Mucosa of stomach (tissue), 1 donor: ENCODE data around the gene MDK.

ENCODE experiments used
- H3K27me3 ChIP-seq: one replicate; pipeline ENCODE4 v1.7.0; 2013; ENCODE audit warnings: mild to moderate bottlenecking, low read length; ENCODE audit not compliant: control insufficient read depth, insufficient read depth
- H3K36me3 ChIP-seq: one replicate; pipeline ENCODE4 v1.7.0; 2013; ENCODE audit warnings: low read length; ENCODE audit not compliant: control insufficient read depth, insufficient read depth
- H3K4me1 ChIP-seq: one replicate; pipeline ENCODE4 v1.7.0; 2013; ENCODE audit warnings: mild to moderate bottlenecking, low read length; ENCODE audit not compliant: control insufficient read depth, insufficient read depth
- H3K4me3 ChIP-seq: one replicate; pipeline ENCODE4 v1.7.0; 2013; ENCODE audit warnings: low read length
- H3K9ac ChIP-seq: one replicate; pipeline ENCODE4 v1.7.0; 2013; ENCODE audit warnings: mild to moderate bottlenecking, low read length, moderate library complexity
- H3K9me3 ChIP-seq: one replicate; pipeline ENCODE4 v1.7.0; 2013; ENCODE audit warnings: mild to moderate bottlenecking, low read length, moderate library complexity; ENCODE audit not compliant: control insufficient read depth
- donor health status: Pancreatic carcinoma.

Gene MDK

DNA sequence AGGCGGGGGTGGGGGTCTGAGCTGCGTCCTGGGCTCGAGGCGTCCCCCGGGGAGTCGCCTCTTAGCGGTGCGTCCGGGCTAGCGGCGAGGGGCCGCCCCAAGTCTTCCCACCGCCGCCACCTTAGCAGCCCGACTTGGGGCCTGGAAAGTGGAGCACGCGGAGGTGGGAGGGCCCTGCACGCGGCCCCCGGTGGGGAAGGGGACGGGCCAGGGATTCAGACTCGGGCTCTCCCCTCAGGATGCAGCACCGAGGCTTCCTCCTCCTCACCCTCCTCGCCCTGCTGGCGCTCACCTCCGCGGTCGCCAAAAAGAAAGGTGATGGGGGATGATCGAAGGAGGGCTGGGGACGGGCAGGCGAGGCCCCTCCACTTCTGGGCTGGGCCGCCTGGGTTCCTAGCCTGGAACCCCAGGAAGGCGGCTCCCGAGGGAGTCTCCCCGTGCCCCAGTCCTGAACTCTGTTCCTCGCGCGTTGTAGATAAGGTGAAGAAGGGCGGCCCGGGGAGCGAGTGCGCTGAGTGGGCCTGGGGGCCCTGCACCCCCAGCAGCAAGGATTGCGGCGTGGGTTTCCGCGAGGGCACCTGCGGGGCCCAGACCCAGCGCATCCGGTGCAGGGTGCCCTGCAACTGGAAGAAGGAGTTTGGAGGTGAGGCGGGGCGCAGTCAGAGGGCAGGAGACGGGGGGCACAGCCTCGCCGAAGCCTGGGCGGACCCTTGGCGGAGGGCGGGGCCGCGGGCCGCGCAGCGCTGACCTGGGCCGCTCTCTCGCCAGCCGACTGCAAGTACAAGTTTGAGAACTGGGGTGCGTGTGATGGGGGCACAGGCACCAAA is 563 bp downstream of the MDK start:
- Histone ChIP-seq H3K9ac (peak overlapping the region; percentile 57), H3K27me3 (peaks cover 18% of the 10 kb centered on the region), H3K4me3 (peak overlapping the region; percentile 36), H3K9me3 (no peaks in the 10 kb centered on the region), H3K36me3 (no peaks in the 10 kb centered on the region), H3K4me1 (peaks cover 41% of the 10 kb centered on the region)

DNA sequence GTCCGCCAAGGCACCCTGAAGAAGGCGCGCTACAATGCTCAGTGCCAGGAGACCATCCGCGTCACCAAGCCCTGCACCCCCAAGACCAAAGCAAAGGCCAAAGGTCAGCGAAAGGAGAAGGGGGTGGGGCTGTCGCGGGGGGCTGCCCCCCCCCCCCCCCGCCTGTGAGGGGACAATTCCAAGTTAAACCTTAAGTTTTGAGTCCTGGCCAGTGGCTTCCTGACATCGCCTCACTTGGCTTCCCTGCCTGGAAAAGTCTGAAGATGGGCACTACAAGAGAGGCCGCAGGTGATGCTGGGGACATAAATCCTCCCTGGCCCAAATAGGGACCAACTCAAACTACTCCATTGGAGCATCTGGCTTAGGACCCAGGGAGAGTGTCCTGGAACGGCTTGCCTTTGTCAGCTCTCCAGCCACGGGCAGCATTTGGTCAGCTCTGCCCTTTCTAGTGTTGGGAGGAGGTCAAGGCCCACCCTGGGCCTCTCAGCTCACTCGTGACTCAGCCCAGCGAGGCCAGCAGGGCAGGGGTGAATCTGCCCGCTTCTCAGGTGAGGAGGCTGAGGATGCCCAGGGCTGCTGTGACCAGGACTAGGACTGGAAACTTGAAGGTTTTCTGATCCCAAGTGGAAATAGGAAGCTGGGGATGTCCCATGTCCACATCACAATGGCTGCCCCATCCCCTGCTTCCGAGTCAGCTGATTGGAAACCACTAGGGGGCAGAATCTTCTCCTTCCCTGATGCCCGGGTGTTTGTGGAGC is 1.4 kb downstream of the MDK start:
- peaks cover 41% of the 10 kb centered on the region for H3K4me1 ChIP-seq
- no peak overlapping the region for H3K4me3 ChIP-seq
- H3K36me3 ChIP-seq: no peaks in the 10 kb centered on the region
- H3K9ac ChIP-seq: peak overlapping the region; percentile 57
- H3K27me3 ChIP-seq: peaks cover 26% of the 10 kb centered on the region
- no peaks in the 10 kb centered on the region for H3K9me3 ChIP-seq

DNA sequence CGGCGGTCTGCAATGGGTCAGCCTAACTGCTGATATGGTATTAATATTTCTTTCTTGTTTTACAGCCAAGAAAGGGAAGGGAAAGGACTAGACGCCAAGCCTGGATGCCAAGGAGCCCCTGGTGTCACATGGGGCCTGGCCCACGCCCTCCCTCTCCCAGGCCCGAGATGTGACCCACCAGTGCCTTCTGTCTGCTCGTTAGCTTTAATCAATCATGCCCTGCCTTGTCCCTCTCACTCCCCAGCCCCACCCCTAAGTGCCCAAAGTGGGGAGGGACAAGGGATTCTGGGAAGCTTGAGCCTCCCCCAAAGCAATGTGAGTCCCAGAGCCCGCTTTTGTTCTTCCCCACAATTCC is 1.9 kb downstream of the MDK start:
- peaks cover 32% of the 10 kb centered on the region for H3K27me3 ChIP-seq
- H3K4me3 ChIP-seq: no peak overlapping the region
- H3K4me1 ChIP-seq: peaks cover 41% of the 10 kb centered on the region

DNA sequence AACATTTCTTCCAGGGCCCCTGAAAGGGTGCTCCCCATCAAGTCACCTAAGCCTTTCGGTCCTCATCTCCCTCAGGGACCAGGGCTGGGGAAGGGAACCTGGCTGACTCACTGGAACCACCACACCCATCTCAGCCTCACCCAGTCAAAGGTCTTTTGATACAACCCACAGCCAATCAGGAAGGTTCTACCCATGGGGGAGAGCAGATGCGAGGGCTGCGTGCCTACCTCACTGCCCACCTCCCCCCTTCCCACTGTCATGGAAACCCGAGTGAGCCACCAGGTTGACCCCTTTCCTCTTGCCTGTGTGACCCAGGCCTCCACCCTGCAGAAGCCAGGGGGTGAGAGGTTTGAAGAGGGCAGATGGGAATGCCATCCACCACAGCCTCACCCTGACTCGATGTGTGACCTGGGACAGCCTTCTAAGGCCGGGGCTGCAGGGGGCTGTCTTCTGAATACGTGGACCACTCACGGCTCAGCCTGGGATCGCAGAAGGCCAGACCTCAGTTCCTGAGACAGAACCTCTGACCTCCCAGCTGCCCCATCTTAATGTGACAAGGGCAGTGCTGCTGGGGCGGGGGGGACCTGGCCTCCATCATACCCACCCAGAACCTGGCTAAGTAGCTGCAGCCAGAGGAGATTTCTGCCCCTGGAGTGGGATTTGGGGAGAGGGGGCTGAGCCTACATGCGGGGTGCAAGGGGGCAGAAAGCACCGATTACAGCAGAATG is 2.7 kb downstream of the MDK start:
- H3K4me1 ChIP-seq: peaks cover 43% of the 10 kb centered on the region
- no peak overlapping the region for H3K9ac ChIP-seq
- peaks cover 39% of the 10 kb centered on the region for H3K27me3 ChIP-seq
- H3K4me3 ChIP-seq: no peak overlapping the region
- no peaks in the 10 kb centered on the region for H3K9me3 ChIP-seq
- H3K36me3 ChIP-seq: no peaks in the 10 kb centered on the region

More for the DNA sequence above, 1.9 kb downstream of the MDK start:
- H3K36me3 ChIP-seq: no peaks in the 10 kb centered on the region
- no peak overlapping the region for H3K9ac ChIP-seq
- no peaks in the 10 kb centered on the region for H3K9me3 ChIP-seq

DNA sequence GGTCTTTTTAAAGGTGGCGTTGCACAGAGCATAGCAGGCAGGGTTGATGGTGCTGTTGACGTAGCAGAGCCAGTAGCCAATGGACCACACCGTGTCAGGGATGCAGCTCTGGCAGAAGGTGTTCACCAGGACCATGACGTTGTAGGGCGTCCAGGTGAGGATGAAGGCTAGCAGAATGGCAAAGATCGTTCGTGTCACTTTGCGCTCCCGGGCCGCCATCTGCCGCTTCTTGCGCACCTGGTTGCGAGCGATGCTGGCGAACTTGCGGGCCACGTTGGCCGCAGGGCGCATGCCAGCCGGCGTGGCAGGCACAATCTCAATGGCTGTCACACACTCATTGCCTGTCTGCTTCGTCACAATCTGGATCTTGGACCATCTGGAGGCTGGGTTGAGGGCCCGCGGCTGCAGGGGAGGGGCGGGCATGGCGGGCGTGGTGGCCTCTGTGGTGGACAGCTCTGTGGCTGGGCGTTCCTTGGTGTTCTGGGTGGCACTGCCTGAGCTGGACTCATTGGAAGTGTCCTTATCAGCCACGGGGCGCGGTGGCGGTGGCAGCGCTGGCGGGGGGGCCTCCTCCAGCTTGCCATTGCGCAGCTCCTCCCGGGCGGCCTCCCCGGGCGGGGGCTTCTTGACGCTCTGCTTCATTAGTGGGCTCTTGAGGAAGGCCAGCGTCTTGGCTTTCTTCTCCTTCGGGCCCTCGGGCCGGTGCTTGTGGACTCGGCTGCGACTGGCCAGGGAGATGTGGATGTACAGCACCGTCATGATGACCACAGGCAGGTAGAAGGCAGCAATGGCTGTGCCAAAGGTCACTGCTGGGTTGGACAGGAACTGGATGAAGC is 3.9 kb downstream of the MDK start:
- peaks cover 55% of the 10 kb centered on the region for H3K4me1 ChIP-seq

DNA sequence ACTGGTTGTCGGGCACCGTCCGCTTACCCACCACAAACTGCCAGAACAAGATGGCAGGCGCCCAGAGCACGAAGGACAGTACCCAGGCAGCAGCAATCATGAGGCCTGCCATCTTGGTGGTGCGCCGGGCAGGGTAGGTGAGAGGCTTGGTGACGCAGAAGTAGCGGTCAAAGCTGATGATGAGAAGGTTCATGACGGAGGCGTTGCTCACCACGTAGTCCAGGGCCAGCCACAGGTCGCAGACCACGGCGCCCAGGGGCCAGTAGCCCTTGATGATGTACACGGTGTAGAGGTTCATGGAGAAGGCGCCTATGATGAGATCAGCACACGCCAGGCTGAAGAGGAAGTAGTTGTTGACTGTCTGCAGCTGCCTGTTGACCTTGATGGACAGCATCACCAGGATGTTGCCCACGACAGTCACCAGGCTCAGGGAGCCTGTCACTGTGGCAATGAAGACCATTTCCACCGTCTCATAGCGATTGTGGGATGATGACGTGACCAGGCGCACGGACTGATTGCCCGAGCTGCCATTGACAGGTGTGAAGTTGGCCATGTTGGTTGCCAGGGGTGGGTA is 4.6 kb downstream of the MDK start:
- peaks cover 59% of the 10 kb centered on the region for H3K27me3 ChIP-seq
- no peaks in the 10 kb centered on the region for H3K36me3 ChIP-seq
- no peaks in the 10 kb centered on the region for H3K9me3 ChIP-seq
- no peak overlapping the region for H3K9ac ChIP-seq
- no peak overlapping the region for H3K4me3 ChIP-seq
- H3K4me1 ChIP-seq: peaks cover 60% of the 10 kb centered on the region

More for the DNA sequence above, 3.9 kb downstream of the MDK start:
- H3K9ac ChIP-seq: no peak overlapping the region
- no peaks in the 10 kb centered on the region for H3K36me3 ChIP-seq
- no peaks in the 10 kb centered on the region for H3K9me3 ChIP-seq
- peaks cover 52% of the 10 kb centered on the region for H3K27me3 ChIP-seq
- H3K4me3 ChIP-seq: no peak overlapping the region

DNA sequence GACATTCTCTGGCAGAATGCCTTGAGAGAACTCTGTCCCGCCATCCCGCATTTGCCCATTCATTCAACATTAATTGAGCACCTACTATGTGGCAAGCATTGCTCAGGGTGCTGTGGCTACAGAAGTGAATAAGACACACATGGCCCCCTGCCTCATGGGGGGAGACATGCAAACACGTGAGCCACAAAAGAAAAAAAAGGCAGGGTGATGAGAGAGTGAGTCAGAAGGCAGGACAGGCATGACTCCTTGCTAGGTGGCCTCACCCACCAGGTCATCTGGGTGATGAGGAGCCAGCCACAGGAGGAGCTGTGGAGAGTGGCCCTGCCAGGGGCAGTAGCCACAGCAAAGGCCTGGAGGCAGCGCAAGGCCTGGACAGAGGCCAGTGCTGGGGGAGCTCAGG is 5.2 kb downstream of the MDK start:
- no peaks in the 10 kb centered on the region for H3K36me3 ChIP-seq
- H3K4me3 ChIP-seq: no peak overlapping the region
- H3K4me1 ChIP-seq: peaks cover 60% of the 10 kb centered on the region
- H3K9ac ChIP-seq: no peak overlapping the region
- H3K9me3 ChIP-seq: no peaks in the 10 kb centered on the region
- H3K27me3 ChIP-seq: peaks cover 63% of the 10 kb centered on the region

DNA sequence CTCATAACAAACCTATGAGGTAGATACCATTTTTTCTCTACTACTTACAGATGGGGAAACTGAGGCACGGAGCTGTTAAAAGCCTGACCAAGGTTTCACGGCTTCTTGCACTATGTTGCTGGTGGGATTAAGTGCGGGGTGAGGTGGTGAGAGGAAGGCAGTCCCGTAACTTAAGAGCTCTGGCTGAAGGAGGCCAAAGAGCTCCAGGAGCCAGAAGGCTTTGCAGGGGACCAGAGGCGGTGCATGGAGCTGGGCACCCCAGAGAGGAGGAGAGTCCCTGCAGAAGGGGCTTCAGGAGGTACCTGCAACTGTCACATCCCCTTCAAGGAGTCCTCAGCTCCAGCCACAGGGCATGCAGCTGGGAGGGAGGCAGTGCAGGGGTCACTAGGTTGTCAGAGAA is 6.0 kb downstream of the MDK start:
- Histone ChIP-seq H3K4me3 (no peak overlapping the region), H3K9me3 (no peaks in the 10 kb centered on the region), H3K9ac (no peak overlapping the region), H3K36me3 (no peaks in the 10 kb centered on the region), H3K27me3 (peaks cover 59% of the 10 kb centered on the region), H3K4me1 (peaks cover 56% of the 10 kb centered on the region)

DNA sequence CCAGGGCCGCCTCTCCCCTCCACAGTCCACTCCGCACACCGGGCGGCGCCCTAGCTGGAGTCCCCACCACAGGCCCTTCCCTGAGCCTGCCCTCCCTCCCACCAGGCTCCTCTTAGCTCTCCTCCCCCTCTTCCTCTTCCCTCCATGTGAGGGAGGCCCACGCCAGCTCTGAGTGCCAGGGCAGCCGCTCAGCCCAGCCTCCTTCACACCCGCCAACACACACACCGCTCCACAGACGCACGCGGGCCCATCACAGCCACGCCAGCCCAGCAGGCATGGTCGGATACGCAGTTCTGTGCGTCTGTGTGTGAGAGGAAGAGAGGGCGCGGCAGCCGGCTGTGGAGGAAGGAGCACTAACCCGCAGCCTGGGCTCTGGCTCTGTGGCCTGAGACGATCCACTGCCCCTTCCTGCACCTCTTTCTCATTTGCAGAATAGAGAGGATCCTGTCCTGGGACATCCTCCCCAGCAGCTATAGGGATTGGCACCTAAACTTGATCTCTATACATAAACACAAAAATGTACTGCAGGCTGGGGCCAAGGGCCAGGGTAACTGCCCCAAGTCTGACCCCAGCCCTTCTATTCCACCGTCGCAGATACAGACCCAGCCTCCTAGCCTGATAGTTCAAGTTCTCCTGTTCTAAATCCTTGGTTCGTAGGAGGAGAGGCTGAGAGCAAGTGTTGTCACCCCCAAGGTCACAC is 6.6 kb downstream of the MDK start:
- Histone ChIP-seq H3K4me1 (peaks cover 56% of the 10 kb centered on the region), H3K4me3 (no peak overlapping the region), H3K9ac (no peak overlapping the region), H3K9me3 (no peaks in the 10 kb centered on the region), H3K36me3 (no peaks in the 10 kb centered on the region), H3K27me3 (peaks cover 55% of the 10 kb centered on the region)

DNA sequence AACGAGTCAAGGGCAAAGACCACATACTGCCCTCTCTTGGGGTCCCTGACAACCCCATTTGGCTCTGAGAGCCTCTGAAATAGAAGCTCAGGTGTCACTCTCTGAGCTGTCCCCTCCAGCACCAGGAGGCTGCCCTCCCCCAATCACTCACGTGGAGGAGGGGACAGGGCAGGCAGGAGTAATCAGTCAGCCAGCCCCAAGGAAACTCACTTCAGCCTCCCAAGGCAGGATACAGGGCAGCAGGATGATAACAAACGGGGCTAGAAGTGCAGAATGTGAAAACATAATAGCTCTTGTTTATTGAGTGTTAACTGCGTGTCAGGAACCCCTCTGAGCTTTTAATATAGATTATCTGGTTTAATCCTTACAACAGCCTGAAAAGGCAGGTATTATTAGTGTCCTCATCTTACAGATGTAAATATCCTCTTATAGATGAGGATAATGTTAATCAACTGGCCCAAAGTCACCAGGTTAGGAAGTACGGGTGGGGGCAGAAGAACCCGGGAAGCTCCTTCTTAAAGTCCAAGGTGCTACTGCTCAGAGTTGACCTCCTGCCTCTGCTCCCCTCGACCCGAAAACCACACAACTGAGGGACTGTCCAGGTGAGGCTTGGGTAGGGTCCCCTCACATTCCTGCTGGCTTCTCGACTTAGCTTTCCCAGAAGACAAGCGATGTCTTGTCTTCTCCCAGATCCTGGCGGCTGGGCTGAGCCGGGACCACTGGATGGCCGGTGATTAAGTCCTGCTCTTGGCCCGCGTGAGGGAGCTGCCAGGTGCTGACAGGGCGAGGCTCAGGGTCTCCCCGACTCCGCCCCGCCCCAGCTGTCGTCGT is 7.4 kb downstream of the MDK start:
- H3K4me1 ChIP-seq: peaks cover 51% of the 10 kb centered on the region
- H3K27me3 ChIP-seq: peaks cover 54% of the 10 kb centered on the region

More for the DNA sequence above, 7.4 kb downstream of the MDK start:
- Histone ChIP-seq H3K36me3 (no peaks in the 10 kb centered on the region), H3K9ac (no peak overlapping the region), H3K4me3 (no peak overlapping the region), H3K9me3 (no peaks in the 10 kb centered on the region)
